Mucosa of gallbladder (tissue), 1 donor: ENCODE measurements around the gene RAB25. TPM values are rescaled to one million over a fixed set of nuclear protein-coding genes. Genes with fewer than 3 reads are reported as not detected.
"Not testable (repeated sequence)": the region's sequence is repeated elsewhere in the genome, so short reads cannot be mapped to it uniquely, and the experiment has no call there.

Experiments
- DNase-seq: peaks from one replicate; pipeline ENCODE4 v3.0.0-alpha.2; 2020; ENCODE audit warnings: low spot score
- total RNA-seq: library from RNA; stranded (reverse); gene quantifications from one replicate; pipeline ENCODE4 v1.2.1, GENCODE V29; 2021
- donor health status: DM: no; HTN: no; CAD: no.

RAB25 gene
- 103 TPM for total RNA-seq

- DNase-seq: peak; percentile 78
Measured at GRCh38 chr1:156060937-156061636, at the start of gene RAB25. RAB25 (plus strand) TSS chr1:156061160; CDS start chr1:156061401, 241 bp downstream.

- DNase-seq: no peak
Measured at GRCh38 chr1:156012051-156012817, 48.7 kb upstream of the RAB25 start.

DNA sequence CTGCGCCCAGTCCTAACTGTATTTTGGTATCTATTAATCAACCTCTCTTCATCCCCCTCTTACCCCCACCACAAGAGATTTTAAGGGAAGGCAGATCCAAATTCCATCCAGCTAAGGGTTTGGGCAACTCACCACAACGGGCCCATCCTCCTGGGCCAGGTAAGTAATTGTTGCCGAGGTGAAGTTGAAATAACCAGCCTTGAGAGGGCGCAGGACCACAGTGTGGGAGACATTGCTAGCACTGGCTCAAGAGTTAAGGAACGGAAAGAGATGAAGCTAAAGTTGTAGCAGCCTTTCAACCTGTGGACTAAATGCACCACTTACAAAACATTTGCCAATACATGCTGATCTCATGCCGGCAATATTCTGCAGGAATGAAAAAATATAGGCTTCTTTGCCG is 46.1 kb upstream of the RAB25 start:
- no peak for DNase-seq

GRCh38 chr1:156019946-156020292 is 41.0 kb upstream of the RAB25 start:
- no peak for DNase-seq

- DNase-seq: peak; percentile 91
Measured at GRCh38 chr1:156020293-156021092, 40.5 kb upstream of the RAB25 start, which contains the start of gene SSR2. SSR2 (minus strand) TSS chr1:156020951; CDS start chr1:156020167, 784 bp downstream.

GRCh38 chr1:156021093-156021428 is 39.9 kb upstream of the RAB25 start:
- DNase-seq: no peak

DNA sequence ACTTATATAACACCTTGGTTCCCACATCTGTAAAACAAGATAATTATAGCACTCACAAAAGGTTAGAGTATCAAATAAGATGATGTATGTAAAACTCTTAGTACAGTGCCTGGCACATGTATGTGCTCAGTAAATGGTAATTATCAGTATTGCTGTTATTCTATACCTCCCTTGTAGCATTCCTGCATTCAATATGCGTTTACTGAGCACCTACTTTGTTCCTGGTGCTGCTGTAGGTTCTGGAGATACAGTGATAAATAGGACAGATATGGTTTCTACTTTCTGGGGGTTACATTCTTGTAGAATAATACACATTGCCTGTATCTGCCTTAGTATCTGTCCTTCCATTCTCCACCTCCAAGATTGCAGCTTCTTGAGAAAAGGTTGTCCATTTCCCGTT is 39.0 kb upstream of the RAB25 start:
- DNase-seq: no peak

GRCh38 chr1:156024801-156025200 is 36.2 kb upstream of the RAB25 start:
- DNase-seq: no peak

- no peak for DNase-seq
Measured at GRCh38 chr1:156025876-156026275, 35.1 kb upstream of the RAB25 start.

- no peak for DNase-seq
Measured at GRCh38 chr1:156026588-156026987, 34.4 kb upstream of the RAB25 start.

DNA sequence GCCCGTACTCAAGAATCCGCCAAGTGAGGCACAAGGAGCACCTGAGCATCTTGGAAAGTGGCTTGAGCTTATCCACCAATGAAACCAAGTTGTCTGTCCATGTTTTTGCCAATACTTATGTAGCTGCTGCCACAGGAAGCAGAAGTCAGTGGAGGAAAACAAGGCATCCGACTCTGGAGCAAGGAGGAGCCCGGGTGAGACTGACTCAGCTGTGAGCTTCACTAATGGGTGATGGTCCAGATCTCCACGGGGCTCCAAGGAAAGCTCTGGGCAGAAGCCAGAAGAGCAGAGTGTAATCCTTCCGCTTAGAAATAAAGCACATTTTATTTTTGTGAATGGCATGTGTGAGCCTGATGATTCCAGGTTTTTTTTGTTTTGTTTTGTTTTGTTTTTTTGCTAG is 27.9 kb upstream of the RAB25 start:
- no peak for DNase-seq

DNA sequence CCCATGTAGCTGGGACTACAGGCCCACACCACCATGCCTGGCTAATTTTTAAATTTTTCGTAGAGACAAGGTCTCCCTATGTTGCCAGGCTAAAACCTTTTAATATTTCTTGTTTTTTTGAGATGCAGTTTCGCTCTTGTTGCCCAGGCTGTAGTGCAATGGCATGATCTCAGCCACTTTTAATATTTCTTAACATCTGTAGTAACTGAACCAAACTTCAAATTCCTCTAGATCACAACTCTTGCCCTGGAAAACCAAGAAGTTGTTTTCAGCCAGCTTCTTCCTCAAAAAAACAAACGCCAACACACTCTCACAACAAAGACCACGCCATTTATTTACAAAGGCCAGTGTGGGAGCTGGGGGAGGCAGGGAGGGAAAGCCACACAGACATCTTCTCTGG is 26.0 kb upstream of the RAB25 start:
- DNase-seq: not testable (repeated sequence)

- no peak for DNase-seq
Measured at GRCh38 chr1:156042828-156043227, 18.1 kb upstream of the RAB25 start.

DNA sequence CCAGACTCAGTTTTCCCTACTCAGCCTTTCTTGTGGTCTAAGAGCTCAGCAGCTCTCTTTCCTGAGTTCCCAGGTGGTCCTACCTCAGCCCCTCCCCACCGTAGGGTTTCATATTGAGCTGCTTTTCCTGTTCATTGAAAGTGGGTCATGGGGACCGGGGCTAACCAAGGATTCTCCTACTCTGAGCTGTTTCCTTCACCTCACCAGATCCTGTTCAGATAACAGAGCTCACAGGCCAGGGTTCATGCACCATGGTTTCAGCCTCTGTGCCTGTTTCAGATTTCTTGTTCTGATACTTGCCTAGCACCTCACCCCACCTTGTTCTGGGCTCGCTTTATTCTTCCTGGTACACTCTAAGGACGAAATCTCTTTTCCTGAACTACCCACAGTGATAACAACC is 15.9 kb upstream of the RAB25 start:
- no peak for DNase-seq

GRCh38 chr1:156048663-156049258 is 12.2 kb upstream of the RAB25 start:
- no peak for DNase-seq

DNA sequence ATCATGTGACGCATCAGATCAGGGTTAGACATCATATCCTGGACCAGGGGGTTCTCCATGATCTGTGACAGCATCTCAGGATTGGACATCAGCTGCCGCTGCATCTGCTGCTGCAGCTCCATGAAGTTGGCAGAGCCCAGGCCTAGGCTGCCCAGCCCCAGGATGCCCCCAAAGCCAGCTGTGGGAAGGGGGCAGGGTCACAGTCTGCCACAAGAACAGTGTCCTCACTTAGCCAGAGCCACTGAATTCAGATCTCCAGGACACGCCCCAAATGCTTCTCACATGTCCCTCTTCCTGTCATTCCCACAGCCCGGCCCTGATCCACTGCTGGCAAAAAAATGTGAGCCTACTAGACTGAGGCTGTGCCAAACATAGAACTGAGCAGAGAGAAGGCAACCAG is 10.6 kb upstream of the RAB25 start:
- no peak for DNase-seq

- DNase-seq: no peak
Measured at GRCh38 chr1:156051011-156051725, 9.8 kb upstream of the RAB25 start.

- peak; percentile 20 for DNase-seq
Measured at GRCh38 chr1:156052862-156053767, 7.8 kb upstream of the RAB25 start.

DNA sequence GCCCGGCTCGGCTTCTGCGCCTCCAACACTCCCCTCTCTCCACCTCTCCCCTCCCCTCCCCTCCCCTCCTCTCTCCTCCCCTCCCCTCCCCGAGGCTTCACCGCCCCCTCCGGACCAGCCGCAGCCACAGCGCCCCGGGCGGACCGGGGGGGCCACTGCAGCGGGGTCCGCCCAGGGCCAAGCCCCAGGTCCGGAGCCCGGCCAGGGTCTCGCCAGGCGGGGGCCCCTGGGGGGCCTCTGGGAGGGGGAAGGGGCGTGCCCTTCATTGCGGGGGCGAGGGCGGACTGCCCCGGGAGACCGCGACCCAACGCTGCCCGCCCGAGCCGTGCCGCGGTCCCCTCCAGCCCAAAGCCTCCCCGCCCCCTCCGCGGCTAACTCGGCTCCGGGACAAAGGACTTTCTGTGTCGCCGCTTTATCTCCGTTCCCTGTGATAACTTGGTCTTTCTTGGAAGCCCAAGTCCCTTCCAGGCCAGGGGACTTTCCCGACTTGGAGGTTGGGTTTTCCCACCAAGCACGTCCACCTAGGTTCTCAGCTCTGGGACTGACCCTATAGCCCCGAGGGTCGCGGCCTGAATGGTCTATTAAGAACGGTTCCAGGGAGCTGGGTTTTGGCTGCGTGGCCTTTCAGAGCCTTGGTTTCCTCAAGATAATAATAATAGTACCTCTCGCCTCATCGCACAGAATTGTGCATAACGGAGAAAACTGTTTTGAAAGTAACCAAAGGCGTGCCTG is 7.0 kb upstream of the RAB25 start, which contains the start of gene UBQLN4:
Gene UBQLN4 (minus strand): TSS at position 31 of the 732 bp plus-strand sequence. CDS start 97 bp downstream, outside the sequence.
- DNase-seq: peak; percentile 88
